ENCODE measurements around the gene HOXB8.

DNA sequence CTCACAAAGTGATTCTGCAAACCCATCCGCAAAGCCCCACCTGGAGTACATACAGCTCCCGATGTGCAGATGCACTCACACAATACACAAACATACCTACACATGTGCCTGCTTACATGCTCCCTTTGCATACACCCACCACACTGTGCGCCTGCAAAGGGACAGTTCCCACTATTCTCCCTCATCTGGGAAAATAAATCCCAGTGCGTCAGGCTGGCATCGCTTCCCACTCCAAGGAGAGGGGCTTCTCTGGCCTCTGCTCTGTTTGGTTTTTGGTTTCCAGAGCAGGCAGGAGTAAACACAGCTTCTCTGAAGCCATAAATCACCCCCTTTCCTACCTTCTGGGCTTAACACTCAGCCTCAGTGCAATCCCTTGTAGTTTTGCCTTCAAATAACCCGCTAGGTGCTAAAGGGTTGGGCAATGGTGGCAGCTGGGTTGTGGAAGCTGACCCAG is 51.7 kb downstream of the HOXB8 start:
- TF ChIP-seq CTCF (IDR thresholded peaks at IDR 0.05) (no peak), ZFX (IDR thresholded peaks at IDR 0.05; ENCODE audit: borderline replicate concordance) (no peak)

Data from 22Rv1 (cell line).